ENCODE data around the gene RTL10. TPM values are rescaled to one million over a fixed set of nuclear protein-coding genes. Genes with fewer than 3 reads are reported as not detected.

The RTL10 gene
- total and polyA plus RNA-seq, 2 of the 13 experiments (the other 11 are each of a cell fraction or from before 2014, with no cell fraction given): 14.1 to 15.8 TPM

- no peaks in the 10 kb centered on the region for H3K36me3 ChIP-seq (replicated peaks in 1 of 2; ENCODE audit: control insufficient read depth in 1 of 2, insufficient read depth in 2 of 2, low read length in 2 of 2)
- H3K79me2 ChIP-seq (ENCODE audit: insufficient read depth, low read length): no peaks in the 10 kb centered on the region
- H3K9me3 ChIP-seq (ENCODE audit: low read length): no peaks in the 10 kb centered on the region
- H3K9ac ChIP-seq (ENCODE audit: insufficient read depth, low read depth, low read length): no peak overlapping the region
- ATAC-seq (no peak), DNase-seq (ENCODE audit: low spot score) (no peak), FAIRE-seq (no peak)
- intact Hi-C loops (cut with micrococcal nuclease; ENCODE audit: unreplicated experiment) (no loop called here), in situ Hi-C loops (cut with HindIII; ENCODE audit: extremely low pct_ligation_motif_present, low pct_unique_long_range_greater_than_20kb) (no loop called here)
- no peak overlapping the region for H3K4me2 ChIP-seq (ENCODE audit: low read depth, low read length)
- WGBS (ENCODE audit: low lambda C conversion rate): 88% methylated on average over 22 of the region's 38 CpGs
- no peak overlapping the region for H3K27ac ChIP-seq (ENCODE audit: extremely low read length, insufficient read depth, low read length)
- no peak overlapping the region for H3K4me3 ChIP-seq (replicated peaks in 1 of 3; ENCODE audit: insufficient read depth in 1 of 3, low read depth in 2 of 3, low read length in 3 of 3)
- no peak overlapping the region for H2AFZ ChIP-seq (ENCODE audit: low read length)
- H4K20me1 ChIP-seq (ENCODE audit: insufficient read depth, low read length): no peaks in the 10 kb centered on the region
- CTCF ChIA-PET (ENCODE audit: low intra/inter-chr PET ratio, low total read pairs): no interaction called here
- no peaks in the 10 kb centered on the region for H3K4me1 ChIP-seq (ENCODE audit: insufficient read depth, low read length)
- POLR2A ChIA-PET: no interaction called here
- H3K27me3 ChIP-seq (ENCODE audit: control insufficient read depth in 1 of 2, insufficient read depth in 2 of 2, low read length in 2 of 2): no peaks in the 10 kb centered on the region
- no TSS peak for BruUV-seq (replicated peaks)
- no peak for TF ChIP-seq SRSF9 (IDR thresholded peaks at IDR 0.05; ENCODE audit: borderline replicate concordance, insufficient read depth, low read depth, low read length, poor library complexity, severe bottlenecking)
- TF ChIP-seq ZNF180 (CRISPR knock-in tag; IDR thresholded peaks at IDR 0.05; ENCODE audit: borderline replicate concordance, low read depth): no peak
- no peak for TF ChIP-seq HNF1A (IDR thresholded peaks at IDR 0.05; ENCODE audit: low read depth)
- no peak for TF ChIP-seq HNF1A (CRISPR knock-in tag; IDR thresholded peaks at IDR 0.05; ENCODE audit: borderline replicate concordance)
- TF ChIP-seq ZNF362 (CRISPR knock-in tag; IDR thresholded peaks at IDR 0.05; ENCODE audit: borderline replicate concordance): no peak
- TF ChIP-seq ZXDC (CRISPR knock-in tag; IDR thresholded peaks at IDR 0.05): no peak
- TF ChIP-seq NFKB2 (CRISPR knock-in tag; IDR thresholded peaks at IDR 0.05; ENCODE audit: borderline replicate concordance): no peak
- no peak for TF ChIP-seq ZNF234 (CRISPR knock-in tag; conservative IDR thresholded peaks at IDR 0.05)
- no peak for TF ChIP-seq ZBTB4 (CRISPR knock-in tag; IDR thresholded peaks at IDR 0.05; ENCODE audit: borderline replicate concordance)
- no peak for TF ChIP-seq ZFP82 (CRISPR knock-in tag; IDR thresholded peaks at IDR 0.05; ENCODE audit: borderline replicate concordance)
Observed at GRCh38 chr22:19806213-19807160, 48.2 kb downstream of the RTL10 start.

All from HepG2 (cell line).